Measurements from ENCODE around the gene P2RY10.

- TF ChIP-seq CTCF (conservative IDR thresholded peaks at IDR 0.05) (no peak), EZH2 (IDR thresholded peaks at IDR 0.05; ENCODE audit: low read depth) (no peak)
These were observed 52.8 kb downstream of the P2RY10 start for GRCh38 chrX:78997870-78998558.

Data from PC-9 (cell line).